Endothelial cell of umbilical vein (primary cell): ENCODE data around the gene TXNRD2.

Experiments
- EZH2 ChIP-seq: IDR thresholded peaks from 2 replicates; pipeline ENCODE4 v1.6.1; 2012; ENCODE audit warnings: borderline replicate concordance, low read depth, mild to moderate bottlenecking, moderate library complexity, low read length, inconsistent platforms; ENCODE audit not compliant: severe bottlenecking
- POLR2A ChIP-seq: IDR thresholded peaks from 2 replicates; pipeline ENCODE4 v1.6.1; 2012; ENCODE audit warnings: low read depth, mild to moderate bottlenecking, control low read depth, low read length
- POLR2AphosphoS5 ChIP-seq: IDR thresholded peaks from 2 replicates; pipeline ENCODE4 v1.6.1; 2012; ENCODE audit warnings: low read depth, mild to moderate bottlenecking, control low read depth, low read length, moderate library complexity; ENCODE audit not compliant: insufficient read depth
- TF ChIP-seq, protein P1 (sequence below), 2 donors: IDR thresholded peaks; 1 replicate in 1 of 2; 2 replicates in 1 of 2; pipeline ENCODE4 v1.5.1; 2011; ENCODE audit warnings: low read length in 2 of 2, mild to moderate bottlenecking in 2 of 2, moderate library complexity in 2 of 2, control low read depth in 1 of 2, inconsistent platforms in 1 of 2, low read depth in 1 of 2; ENCODE audit not compliant: insufficient read depth in 1 of 2; ENCODE audit errors: extremely low read depth in 1 of 2
- TF ChIP-seq, protein P2 (sequence below): IDR thresholded peaks from 2 replicates; pipeline ENCODE4 v1.6.1; 2011; ENCODE audit not compliant: insufficient read depth, insufficient read length

DNA sequence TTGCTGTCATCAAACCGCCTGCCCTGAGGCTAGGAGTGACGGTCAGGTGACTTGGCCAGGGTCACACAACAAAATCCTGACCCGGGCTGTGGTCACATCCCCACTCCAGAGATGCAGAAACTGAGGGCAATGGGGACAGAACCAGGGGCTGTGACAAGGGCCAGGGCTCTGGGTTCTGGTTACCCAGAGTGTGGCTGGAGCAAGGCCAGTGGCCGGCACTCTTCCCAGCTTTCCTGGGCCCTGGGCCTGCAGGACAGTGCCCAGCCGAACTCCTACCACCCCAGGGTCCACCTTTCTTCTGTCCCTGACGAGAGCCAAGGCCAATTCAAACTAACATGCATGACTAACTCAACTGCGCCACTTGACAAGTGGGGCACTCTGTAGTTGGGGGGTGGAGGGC, 39.1 kb upstream of the TXNRD2 start:
- TF ChIP-seq, protein P1, sequence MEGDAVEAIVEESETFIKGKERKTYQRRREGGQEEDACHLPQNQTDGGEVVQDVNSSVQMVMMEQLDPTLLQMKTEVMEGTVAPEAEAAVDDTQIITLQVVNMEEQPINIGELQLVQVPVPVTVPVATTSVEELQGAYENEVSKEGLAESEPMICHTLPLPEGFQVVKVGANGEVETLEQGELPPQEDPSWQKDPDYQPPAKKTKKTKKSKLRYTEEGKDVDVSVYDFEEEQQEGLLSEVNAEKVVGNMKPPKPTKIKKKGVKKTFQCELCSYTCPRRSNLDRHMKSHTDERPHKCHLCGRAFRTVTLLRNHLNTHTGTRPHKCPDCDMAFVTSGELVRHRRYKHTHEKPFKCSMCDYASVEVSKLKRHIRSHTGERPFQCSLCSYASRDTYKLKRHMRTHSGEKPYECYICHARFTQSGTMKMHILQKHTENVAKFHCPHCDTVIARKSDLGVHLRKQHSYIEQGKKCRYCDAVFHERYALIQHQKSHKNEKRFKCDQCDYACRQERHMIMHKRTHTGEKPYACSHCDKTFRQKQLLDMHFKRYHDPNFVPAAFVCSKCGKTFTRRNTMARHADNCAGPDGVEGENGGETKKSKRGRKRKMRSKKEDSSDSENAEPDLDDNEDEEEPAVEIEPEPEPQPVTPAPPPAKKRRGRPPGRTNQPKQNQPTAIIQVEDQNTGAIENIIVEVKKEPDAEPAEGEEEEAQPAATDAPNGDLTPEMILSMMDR (IDR thresholded peaks at IDR 0.05; ENCODE audit: extremely low read depth in 1 of 2, insufficient read depth in 1 of 2, low read depth in 1 of 2, low read length in 2 of 2), result no peak
- TF ChIP-seq, protein P2, sequence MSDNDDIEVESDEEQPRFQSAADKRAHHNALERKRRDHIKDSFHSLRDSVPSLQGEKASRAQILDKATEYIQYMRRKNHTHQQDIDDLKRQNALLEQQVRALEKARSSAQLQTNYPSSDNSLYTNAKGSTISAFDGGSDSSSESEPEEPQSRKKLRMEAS, result no peak
- TF ChIP-seq POLR2AphosphoS5, result no peak
- TF ChIP-seq EZH2, result no peak
- no peak for TF ChIP-seq POLR2A
